H1 (cell line): ENCODE results near the gene ABCD1. TPM values are rescaled to one million over a fixed set of nuclear protein-coding genes. Genes with fewer than 3 reads are reported as not detected.

Experiments
- CTCF ChIA-PET: fragments of 300-600 bp; sonication (Branson Sonifier 250); formaldehyde crosslinking; loops from one replicate; lab custom pipeline; 2021; ENCODE audit not compliant: partially characterized antibody; lab: Charles Lee
- POLR2A ChIA-PET: fragments of 300-600 bp; sonication (Branson Sonifier 250); formaldehyde crosslinking; loops from one replicate; lab custom pipeline; 2021; ENCODE audit warnings: inconsistent platforms; ENCODE audit not compliant: partially characterized antibody; lab: Charles Lee
- DNase-seq, 2 experiments: peaks; one replicate each; pipeline versions ENCODE4 v3.0.0 to v3.0.0-alpha.2; 2010 to 2022; ENCODE audit warnings: low spot score in 2 of 2, low read depth in 1 of 2, mixed read lengths in 1 of 2
- FAIRE-seq: peaks from 2 replicates; lab custom pipeline; 2011; peaks lifted over from hg19 to GRCh38; lab: Jason Lieb, UNC
- H2AFZ ChIP-seq: 2 replicates; pipeline ENCODE4 v1.8.1; 2012; ENCODE audit warnings: low read length, inconsistent platforms
- H2AK5ac ChIP-seq: 2 replicates; pipeline ENCODE4 v1.6.1; 2013; ENCODE audit warnings: low read depth, low read length
- H2BK120ac ChIP-seq: replicated peaks from 2 replicates; pipeline ENCODE3; 2013; ENCODE audit warnings: low read depth, low read length, inconsistent platforms
- H2BK12ac ChIP-seq: 2 replicates; pipeline ENCODE4 v1.6.1; 2013; ENCODE audit warnings: low read depth, low read length
- H2BK15ac ChIP-seq: 2 replicates; pipeline ENCODE4 v1.6.1; 2013; ENCODE audit warnings: low read length
- H2BK20ac ChIP-seq: 2 replicates; pipeline ENCODE4 v1.6.1; 2013; ENCODE audit warnings: low read length
- H2BK5ac ChIP-seq: 2 replicates; pipeline ENCODE4 v1.6.1; 2013; ENCODE audit warnings: low read depth, low read length
- H3K14ac ChIP-seq: 2 replicates; pipeline ENCODE4 v1.6.1; 2013; ENCODE audit warnings: inconsistent platforms; ENCODE audit not compliant: insufficient read length
- H3K18ac ChIP-seq: 2 replicates; pipeline ENCODE4 v1.6.1; 2013; ENCODE audit warnings: low read length; ENCODE audit errors: extremely low read depth
- H3K23ac ChIP-seq: 2 replicates; pipeline ENCODE4 v1.6.1; 2013; ENCODE audit warnings: inconsistent platforms; ENCODE audit not compliant: insufficient read length
- H3K23me2 ChIP-seq: 2 replicates; pipeline ENCODE4 v1.6.1; 2013; ENCODE audit warnings: low read depth, low read length
- H3K27ac ChIP-seq: 2 replicates; pipeline ENCODE4 v1.6.1; 2011; ENCODE audit warnings: low read depth, low read length, inconsistent platforms
- H3K27me3 ChIP-seq, 4 experiments: replicated peaks in 1 of 4; 1 replicate in 1 of 4; 2 replicates in 3 of 4; pipeline versions ENCODE4 v1.6.1 to v1.8.1; 2011 to 2013; ENCODE audit warnings: low read length in 3 of 4, mild to moderate bottlenecking in 3 of 4, inconsistent platforms in 2 of 4, mixed read lengths in 2 of 4, moderate library complexity in 1 of 4; ENCODE audit not compliant: control insufficient read depth in 3 of 4, insufficient read depth in 3 of 4; ENCODE audit errors: extremely low read depth in 1 of 4
- H3K36me3 ChIP-seq, 4 experiments: 2 replicates each; pipeline versions ENCODE4 v1.6.1 to v1.8.1; 2011 to 2013; ENCODE audit warnings: mild to moderate bottlenecking in 4 of 4, low read length in 3 of 4, moderate library complexity in 2 of 4, control low read depth in 1 of 4, inconsistent platforms in 1 of 4; ENCODE audit not compliant: insufficient read depth in 4 of 4, control insufficient read depth in 2 of 4
- H3K4ac ChIP-seq: replicated peaks from 2 replicates; pipeline ENCODE3; 2013; ENCODE audit warnings: low read length, low read depth, mixed read lengths, inconsistent platforms; ENCODE audit not compliant: insufficient read length
- H3K4me1 ChIP-seq, 4 experiments: replicated peaks in 1 of 4; 1 replicate in 1 of 4; 2 replicates in 3 of 4; pipeline versions ENCODE4 v1.6.1 to v1.8.1; 2011 to 2013; ENCODE audit warnings: low read length in 3 of 4, inconsistent platforms in 2 of 4, mixed read lengths in 1 of 4; ENCODE audit not compliant: insufficient read depth in 4 of 4, control insufficient read depth in 3 of 4
- H3K4me2 ChIP-seq, 2 experiments: 2 replicates each; pipeline versions ENCODE4 v1.6.1 to v1.8.1; 2011 to 2013; ENCODE audit warnings: low read depth in 2 of 2, low read length in 2 of 2, control low read depth in 1 of 2, inconsistent platforms in 1 of 2, mild to moderate bottlenecking in 1 of 2; ENCODE audit not compliant: insufficient read depth in 1 of 2
- H3K4me3 ChIP-seq, 4 experiments: fragments of 200-600, 300-600 bp in 1 of 4; sonication (generic), shearing (Covaris generic), sonication (Bioruptor Twin) in 1 of 4; 2 replicates each; pipeline versions ENCODE4 v1.5.1 to v1.8.1; 2011 to 2016; ENCODE audit warnings: low read length in 4 of 4, low read depth in 3 of 4, control low read depth in 2 of 4, inconsistent platforms in 2 of 4, mild to moderate bottlenecking in 2 of 4, mixed read lengths in 1 of 4, moderate library complexity in 1 of 4; ENCODE audit not compliant: insufficient read depth in 2 of 4; ENCODE audit errors: extremely low read depth in 1 of 4
- H3K56ac ChIP-seq: replicated peaks from 2 replicates; pipeline ENCODE3; 2013; ENCODE audit warnings: low read depth, mild to moderate bottlenecking, mixed read lengths, low read length, inconsistent platforms; ENCODE audit not compliant: insufficient read length
- H3K79me1 ChIP-seq: 2 replicates; pipeline ENCODE4 v1.6.1; 2013; ENCODE audit warnings: low read depth, low read length, control low read depth
- H3K79me2 ChIP-seq, 2 experiments: 2 replicates each; pipeline versions ENCODE4 v1.6.1 to v1.8.1; 2012 to 2013; ENCODE audit warnings: low read length in 2 of 2, mild to moderate bottlenecking in 2 of 2, inconsistent platforms in 1 of 2; ENCODE audit not compliant: insufficient read depth in 2 of 2, control insufficient read depth in 1 of 2
- H3K9ac ChIP-seq, 4 experiments: replicated peaks in 1 of 4; 1 replicate in 1 of 4; 2 replicates in 3 of 4; pipeline versions ENCODE4 v1.6.1 to v1.8.1; 2011 to 2013; ENCODE audit warnings: low read depth in 3 of 4, low read length in 3 of 4, control low read depth in 2 of 4, mild to moderate bottlenecking in 2 of 4, moderate library complexity in 2 of 4, inconsistent platforms in 1 of 4; ENCODE audit errors: extremely low read depth in 1 of 4
- H3K9me3 ChIP-seq, 2 experiments: 2 replicates each; pipeline versions ENCODE4 v1.6.1 to v1.8.1; 2012 to 2013; ENCODE audit warnings: mild to moderate bottlenecking in 2 of 2, moderate library complexity in 2 of 2, control low read depth in 1 of 2, inconsistent platforms in 1 of 2, low read depth in 1 of 2, low read length in 1 of 2, mixed read lengths in 1 of 2; ENCODE audit not compliant: insufficient read depth in 2 of 2
- H4K20me1 ChIP-seq, 2 experiments: replicated peaks in 1 of 2; 2 replicates each; pipeline versions ENCODE3 to v1.8.1; 2011 to 2013; ENCODE audit warnings: inconsistent platforms in 2 of 2, low read length in 2 of 2, mild to moderate bottlenecking in 1 of 2; ENCODE audit not compliant: insufficient read depth in 2 of 2, control insufficient read depth in 1 of 2
- H4K5ac ChIP-seq: 2 replicates; pipeline ENCODE4 v1.6.1; 2013; ENCODE audit warnings: low read length, low read depth, mixed read lengths, inconsistent platforms; ENCODE audit not compliant: insufficient read length
- H4K8ac ChIP-seq: 2 replicates; pipeline ENCODE4 v1.8.0; 2013; ENCODE audit warnings: mild to moderate bottlenecking, moderate library complexity, low read length, inconsistent platforms; ENCODE audit not compliant: insufficient read depth; ENCODE audit errors: extremely low read depth
- H4K91ac ChIP-seq: replicated peaks from 2 replicates; pipeline ENCODE3; 2013; ENCODE audit warnings: low read length, mixed read lengths, inconsistent platforms; ENCODE audit not compliant: insufficient read length
- BRCA1 ChIP-seq: IDR thresholded peaks from 2 replicates; pipeline ENCODE4 v1.6.1; 2012; ENCODE audit warnings: low read depth, low read length, improper control_type of control experiment
- POLR2A ChIP-seq, 2 experiments: IDR thresholded peaks; 1 replicate in 1 of 2; 2 replicates in 1 of 2; pipeline ENCODE4 v1.6.1; 2011; ENCODE audit warnings: low read depth in 2 of 2, low read length in 2 of 2, mild to moderate bottlenecking in 2 of 2; ENCODE audit errors: control extremely low read depth in 1 of 2
- SRF ChIP-seq: IDR thresholded peaks from 2 replicates; pipeline ENCODE4 v1.6.1; 2011; ENCODE audit warnings: mild to moderate bottlenecking, low read depth, low read length, moderate library complexity
- ZNF274 ChIP-seq: IDR thresholded peaks from 2 replicates; pipeline ENCODE4 v1.7.0; 2012; ENCODE audit warnings: low read length, borderline replicate concordance; ENCODE audit errors: extremely low read depth
- WGBS, 2 experiments: shearing (Covaris generic) in 1 of 2; methylation state at CpG; one replicate each; pipeline versions ENCODE4 v1.1.6 to v1.1.7; 2013 to 2015; ENCODE audit warnings: low lambda C conversion rate in 2 of 2, mixed read lengths in 2 of 2, inconsistent platforms in 1 of 2, low coverage in 1 of 2, missing lambda C conversion rate in 1 of 2; ENCODE audit not compliant: insufficient replicate concordance in 2 of 2, insufficient coverage in 1 of 2, insufficient read length in 1 of 2; ENCODE audit errors: extremely low coverage in 1 of 2, missing lambda C conversion rate in 1 of 2; 5-methylcytosine and 5-hydroxymethylcytosine counted together
- polyA plus RNA-seq, 7 experiments: library from polyadenylated mRNA; depleted of rRNA in 3 of 7; stranded (reverse) in 5 of 7; unstranded in 2 of 7; fragments of >200 nt in 5 of 7; fragments of 200-250 nt in 2 of 7; gene quantifications; 1 replicate in 5 of 7; 2 replicates in 1 of 7; 4 replicates in 1 of 7; pipeline versions ENCODE4 v1.2.1 to v1.2.3, GENCODE V29; 2011 to 2013; ENCODE audit warnings: missing spikeins in 2 of 7, mixed read lengths in 2 of 7
- total RNA-seq: library from RNA; stranded (reverse); fragmentation: NEBNext Ultra II Directional; extraction: Animal tissue kit (Norgen Biotek cat#: 25700); gene quantifications from 2 replicates; pipeline ENCODE4 v1.2.1, GENCODE V29; 2021

The ABCD1 gene
- total and polyA plus RNA-seq, 2 of the 8 experiments (the other 6 are each of a cell fraction or from before 2014, with no cell fraction given): 3.1 to 6.6 TPM

DNA sequence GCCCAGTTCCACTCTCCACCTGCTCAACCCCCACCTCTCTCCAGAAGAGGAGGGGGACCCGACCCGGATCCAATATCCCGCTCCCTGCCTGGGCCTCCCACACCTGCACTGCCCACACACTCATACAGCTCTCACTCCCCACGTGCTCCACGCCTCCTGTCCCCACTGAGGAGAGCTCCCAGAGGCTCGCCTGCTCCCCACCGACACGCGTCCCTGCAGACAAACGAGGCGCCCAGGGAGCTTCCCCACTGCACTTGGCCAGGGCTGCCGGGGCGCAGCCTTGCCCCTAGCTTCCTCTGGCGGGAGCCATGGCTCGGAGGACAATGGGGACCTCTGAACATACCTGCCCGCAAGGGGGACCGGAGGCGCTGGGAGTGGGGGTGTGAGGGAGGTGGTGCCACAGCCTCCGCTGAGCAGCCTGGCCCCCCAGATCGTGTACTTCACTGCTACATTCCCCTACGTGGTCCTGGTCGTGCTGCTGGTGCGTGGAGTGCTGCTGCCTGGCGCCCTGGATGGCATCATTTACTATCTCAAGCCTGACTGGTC lies 32.0 kb upstream of the ABCD1 start:
- TF ChIP-seq SRF (no peak), BRCA1 (no peak), POLR2A (IDR thresholded peaks at IDR 0.05; ENCODE audit: control extremely low read depth in 1 of 2, low read depth in 2 of 2, low read length in 2 of 2) (peak in 1 of 2 experiments; percentile 16; a peak in 1 of 3 replicates), ZNF274 (no peak)
- no peak overlapping the region for H2AFZ ChIP-seq

More for the DNA sequence above, 32.0 kb upstream of the ABCD1 start:
- no peak overlapping the region for H2BK120ac ChIP-seq
- no peak overlapping the region for H3K18ac ChIP-seq
- DNase-seq: no peak
- H2BK5ac ChIP-seq: no peak overlapping the region
- H3K56ac ChIP-seq: no peak overlapping the region
- no peaks in the 10 kb centered on the region for H3K23me2 ChIP-seq
- no peak for FAIRE-seq
- no peak overlapping the region for H3K9ac ChIP-seq
- H2BK15ac ChIP-seq: no peak overlapping the region
- H2BK12ac ChIP-seq: no peak overlapping the region
- H3K27me3 ChIP-seq: no peaks in the 10 kb centered on the region
- H3K79me1 ChIP-seq: no peaks in the 10 kb centered on the region; the same call in 1 of the 2 replicates
- no peak overlapping the region for H3K4me2 ChIP-seq
- no peak overlapping the region for H2AK5ac ChIP-seq
- peaks cover 2 to 4% of the 10 kb centered on the region in 2 experiments for H4K20me1 ChIP-seq
- 92% methylated on average over 15 of the region's 24 CpGs; no CpG with 5 or more reads in 1 of the 2 experiments for WGBS, 2 experiments
- no peak overlapping the region for H2BK20ac ChIP-seq
- H3K79me2 ChIP-seq: peaks cover 0 to 13% of the 10 kb centered on the region in 2 experiments; a peak in 3 of 4 replicates
- ChIA-PET POLR2A (interaction anchor here (0.6 to 1.2 kb wide), 5 partner anchors 13 to 279 kb away, joined by 3 to 5 read pairs (median 3); partner anchors contain the start of gene HCFC1), CTCF (interaction anchor here (1.8 kb wide), 1 partner anchor 15 kb away, joined by 6 read pairs; no protein-coding TSS in a partner anchor)
- no peak overlapping the region; the same call in 1 of the 2 replicates for H4K8ac ChIP-seq
- H3K4me1 ChIP-seq: peaks cover 0 to 12% (median 2%) of the 10 kb centered on the region in 4 experiments; a peak in 4 of 7 replicates
- H3K23ac ChIP-seq: no peak overlapping the region
- no peak overlapping the region for H4K91ac ChIP-seq
- H3K36me3 ChIP-seq: peaks cover 0 to 44% (median 12%) of the 10 kb centered on the region in 4 experiments; a peak in 5 of 8 replicates
- H3K27ac ChIP-seq: no peak overlapping the region
- no peak overlapping the region for H4K5ac ChIP-seq
- H3K4ac ChIP-seq: no peak overlapping the region
- no peak overlapping the region for H3K14ac ChIP-seq
- H3K9me3 ChIP-seq: no peaks in the 10 kb centered on the region
- H3K4me3 ChIP-seq: no peak overlapping the region
